Loucy (cell line): Measurements from ENCODE around the gene AKT1S1.

ENCODE experiments used
- H2AFZ ChIP-seq: fragments of 200-600 bp; sonication (generic); 2 replicates; pipeline ENCODE4 v1.6.0; 2016; ENCODE audit warnings: antibody characterized with exemption, mild to moderate bottlenecking, low read length, moderate library complexity
- H3F3A ChIP-seq: fragments of 200-600 bp; 2 replicates; pipeline ENCODE4 v1.6.0; 2016; ENCODE audit warnings: antibody characterized with exemption, low read depth, mild to moderate bottlenecking
- H3K27me3 ChIP-seq: fragments of 200-600 bp; sonication (generic); 2 replicates; pipeline ENCODE4 v1.6.1; 2014; ENCODE audit warnings: low read length, mild to moderate bottlenecking; ENCODE audit not compliant: insufficient read depth, poor library complexity, severe bottlenecking
- H3K36me3 ChIP-seq: fragments of 200-600 bp; sonication (generic); 2 replicates; pipeline ENCODE4 v1.6.1; 2016; ENCODE audit warnings: low read length; ENCODE audit not compliant: insufficient read depth
- H3K4me1 ChIP-seq: fragments of 200-600 bp; sonication (generic); 2 replicates; pipeline ENCODE4 v1.5.1; 2014; ENCODE audit warnings: low read length, mild to moderate bottlenecking; ENCODE audit not compliant: insufficient read depth, poor library complexity, severe bottlenecking
- H3K4me2 ChIP-seq: fragments of 200-600 bp; sonication (generic); 2 replicates; pipeline ENCODE4 v1.6.0; 2014; ENCODE audit warnings: antibody characterized with exemption, low read length, low read depth, mild to moderate bottlenecking; ENCODE audit not compliant: poor library complexity, severe bottlenecking
- H3K4me3 ChIP-seq: fragments of 200-600 bp; sonication (generic); 2 replicates; pipeline ENCODE4 v1.5.1; 2014; ENCODE audit warnings: low read length, mild to moderate bottlenecking, mixed read lengths; ENCODE audit not compliant: poor library complexity, severe bottlenecking
- H3K79me2 ChIP-seq: fragments of 200-600 bp; sonication (generic); 2 replicates; pipeline ENCODE4 v1.6.1; 2014; ENCODE audit warnings: low read length; ENCODE audit not compliant: insufficient read depth
- H3K9ac ChIP-seq: fragments of 200-600 bp; sonication (generic); 2 replicates; pipeline ENCODE4 v1.6.0; 2014; ENCODE audit warnings: mild to moderate bottlenecking, low read depth, low read length, moderate library complexity; ENCODE audit not compliant: poor library complexity, severe bottlenecking
- H3K9me2 ChIP-seq: fragments of 200-600 bp; sonication (generic); replicated peaks from 2 replicates; pipeline ENCODE4 v1.6.1; 2016; ENCODE audit warnings: low read depth, low read length, mixed read lengths
- H3K9me3 ChIP-seq: fragments of 200-600 bp; sonication (generic); 2 replicates; pipeline ENCODE4 v1.6.1; 2014; ENCODE audit warnings: mild to moderate bottlenecking, antibody characterized with exemption, low read length, low read depth; ENCODE audit not compliant: insufficient read depth
- H4K20me1 ChIP-seq: fragments of 200-600 bp; sonication (generic); 2 replicates; pipeline ENCODE4 v1.6.0; 2014; ENCODE audit warnings: antibody characterized with exemption, low read length, mild to moderate bottlenecking; ENCODE audit not compliant: insufficient read depth, poor library complexity, severe bottlenecking
- CTCF ChIP-seq: fragments of 200-600 bp; sonication (generic); conservative IDR thresholded peaks from 2 replicates; pipeline ENCODE4 v1.5.1; 2014; ENCODE audit warnings: mild to moderate bottlenecking, antibody characterized with exemption, low read length
- EZH2phosphoT487 ChIP-seq: fragments of 200-600 bp; IDR thresholded peaks from 2 replicates; pipeline ENCODE4 v1.6.1; 2018; ENCODE audit warnings: antibody characterized with exemption, mild to moderate bottlenecking, moderate library complexity, borderline replicate concordance

The AKT1S1 gene

GRCh38 chr19:49836176-49837008, 40.8 kb downstream of the AKT1S1 start:
- no peak overlapping the region for H3K4me2 ChIP-seq
- H2AFZ ChIP-seq: no peak overlapping the region
- H3K9ac ChIP-seq: no peak overlapping the region
- no peaks in the 10 kb centered on the region for H3F3A ChIP-seq
- no peaks in the 10 kb centered on the region for H4K20me1 ChIP-seq
- peaks cover 21% of the 10 kb centered on the region for H3K4me1 ChIP-seq
- no peaks in the 10 kb centered on the region for H3K79me2 ChIP-seq
- H3K4me3 ChIP-seq: no peak overlapping the region
- no peaks in the 10 kb centered on the region for H3K9me2 ChIP-seq
- peaks cover 54% of the 10 kb centered on the region; the same call in 1 of the 2 replicates for H3K36me3 ChIP-seq
- H3K27me3 ChIP-seq: no peaks in the 10 kb centered on the region
- TF ChIP-seq CTCF (no peak), EZH2phosphoT487 (no peak)
- no peaks in the 10 kb centered on the region for H3K9me3 ChIP-seq

- Histone ChIP-seq H3K9me2 (no peaks in the 10 kb centered on the region), H3K4me3 (no peak overlapping the region), H3K9me3 (no peaks in the 10 kb centered on the region), H3F3A (no peaks in the 10 kb centered on the region), H2AFZ (no peak overlapping the region), H3K36me3 (peaks cover 59% of the 10 kb centered on the region; the same call in 1 of the 2 replicates), H4K20me1 (peaks cover 3% of the 10 kb centered on the region), H3K9ac (no peak overlapping the region), H3K27me3 (no peaks in the 10 kb centered on the region), H3K4me1 (peaks cover 29% of the 10 kb centered on the region), H3K79me2 (no peaks in the 10 kb centered on the region), H3K4me2 (no peak overlapping the region)
- no peak for TF ChIP-seq EZH2phosphoT487
- no peak for TF ChIP-seq CTCF
These were observed 41.6 kb downstream of the AKT1S1 start for GRCh38 chr19:49835562-49835961.

- H3K4me3 ChIP-seq: no peak overlapping the region
- peaks cover 50% of the 10 kb centered on the region; the same call in 1 of the 2 replicates for H3K36me3 ChIP-seq
These were observed 43.6 kb downstream of the AKT1S1 start for GRCh38 chr19:49833599-49833998.

More at GRCh38 chr19:49833599-49833998, 43.6 kb downstream of the AKT1S1 start:
- TF ChIP-seq EZH2phosphoT487 (no peak), CTCF (no peak)
- no peaks in the 10 kb centered on the region for H3K9me2 ChIP-seq
- H3K27me3 ChIP-seq: no peaks in the 10 kb centered on the region
- no peaks in the 10 kb centered on the region for H3K79me2 ChIP-seq
- peaks cover 33% of the 10 kb centered on the region for H3K4me1 ChIP-seq
- no peak overlapping the region for H3K4me2 ChIP-seq
- H3K9ac ChIP-seq: no peak overlapping the region
- no peaks in the 10 kb centered on the region for H3F3A ChIP-seq
- H3K9me3 ChIP-seq: no peaks in the 10 kb centered on the region
- H4K20me1 ChIP-seq: peaks cover 3% of the 10 kb centered on the region
- no peak overlapping the region for H2AFZ ChIP-seq
